Right renal cortex interstitium (tissue), 3 donors: Measurements from ENCODE around the gene BET1. TPM values are rescaled to one million over a fixed set of nuclear protein-coding genes. Genes with fewer than 3 reads are reported as not detected.
A peak's percentile ranks its signal among the peaks of the same experiment; 100 is the strongest.
"Not testable (repeated sequence)": the region's sequence is repeated elsewhere in the genome, so short reads cannot be mapped to it uniquely, and the experiment has no call there.

ENCODE experiments used
- DNase-seq, 3 donors: peaks; one replicate each; pipeline ENCODE4 v3.0.0-alpha.2; 2013; ENCODE audit warnings: low read depth in 3 of 3, low spot score in 2 of 3
- polyA plus RNA-seq, 3 donors: library from polyadenylated mRNA; unstranded; fragments of 120-200 nt; gene quantifications; one replicate each; pipeline ENCODE4 v1.2.1, GENCODE V29; 2013; ENCODE audit not compliant: insufficient read length in 3 of 3

The BET1 gene
- polyA plus RNA-seq = 10 to 100 TPM; 47.0 to 50.0 (median 47.4) TPM

DNA sequence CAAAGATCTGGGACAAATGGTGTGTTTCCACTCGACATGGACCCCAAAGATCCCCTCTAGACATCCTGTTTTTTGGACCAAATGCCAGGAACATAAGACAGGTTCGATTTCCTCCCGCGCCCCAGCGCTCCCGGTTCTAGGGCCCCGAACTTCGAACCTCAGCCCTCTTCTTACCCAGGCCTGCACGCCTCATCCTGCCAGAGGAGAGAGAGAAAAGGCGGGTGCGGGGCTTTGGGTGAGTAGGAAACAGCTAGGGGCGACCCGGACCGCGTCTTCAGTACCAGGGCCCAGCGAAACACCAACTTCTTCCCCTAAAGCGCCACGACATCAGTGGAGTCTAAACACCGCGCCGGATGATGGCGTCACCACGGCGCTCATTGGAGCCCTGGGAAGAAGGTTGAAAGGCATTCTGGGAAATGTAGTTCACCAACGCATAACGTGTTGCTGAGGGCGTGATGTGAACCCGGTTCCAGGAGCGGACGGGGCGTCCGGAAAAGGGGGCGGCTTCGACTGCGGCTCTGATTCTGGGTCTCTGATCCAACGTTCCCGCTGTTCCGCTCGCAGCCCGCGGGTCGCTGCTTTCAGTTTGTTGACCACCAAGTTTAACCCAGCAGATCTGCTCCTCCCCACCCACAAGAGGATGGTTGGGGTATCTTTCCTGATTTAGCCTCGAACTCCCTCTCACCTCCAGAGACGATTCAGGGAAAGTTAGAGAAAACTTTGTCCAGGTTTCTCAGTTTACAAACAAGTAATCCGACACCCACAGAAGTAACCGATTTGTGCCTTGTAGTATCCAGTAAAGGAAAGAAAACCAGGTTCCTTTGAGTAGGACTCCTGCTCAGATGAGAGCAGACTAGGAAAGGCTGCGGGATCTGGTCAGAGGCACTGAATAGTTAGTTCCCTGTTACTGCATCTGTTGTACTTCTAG lies at the start of gene BET1:
BET1 (minus strand) TSS at position 332 of the 928 bp plus-strand sequence; CDS start at position 193, 139 bp downstream.
- peak; percentile 94 to 98 (median 97) for DNase-seq

- DNase-seq = no peak
Observed at GRCh38 chr7:94053532-94053931, 49.4 kb upstream of the BET1 start.

- DNase-seq = no peak
Observed at GRCh38 chr7:94052398-94053180, 48.4 kb upstream of the BET1 start.

GRCh38 chr7:94050046-94050445 lies 45.9 kb upstream of the BET1 start:
- no peak for DNase-seq

GRCh38 chr7:94049615-94050014 lies 45.5 kb upstream of the BET1 start:
- no peak for DNase-seq

DNA sequence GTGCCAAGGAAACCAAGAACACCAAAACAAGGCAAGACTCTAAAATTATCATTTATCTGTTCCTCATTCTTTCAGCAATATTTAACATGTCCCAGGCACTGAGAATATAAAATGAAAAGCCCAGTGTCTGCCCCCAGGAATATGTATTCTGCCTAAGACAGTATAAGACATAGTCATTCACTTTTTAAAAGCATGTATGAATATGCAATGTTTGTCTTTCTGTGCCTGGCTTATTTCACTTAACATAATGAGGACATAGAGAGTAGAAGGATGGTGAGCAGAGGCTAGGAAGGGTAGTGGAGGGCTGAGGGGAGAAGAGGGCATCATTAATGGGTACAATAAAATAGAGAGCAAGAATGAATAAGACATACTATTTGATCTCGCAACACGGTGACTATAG lies 44.6 kb upstream of the BET1 start:
- no peak for DNase-seq

DNA sequence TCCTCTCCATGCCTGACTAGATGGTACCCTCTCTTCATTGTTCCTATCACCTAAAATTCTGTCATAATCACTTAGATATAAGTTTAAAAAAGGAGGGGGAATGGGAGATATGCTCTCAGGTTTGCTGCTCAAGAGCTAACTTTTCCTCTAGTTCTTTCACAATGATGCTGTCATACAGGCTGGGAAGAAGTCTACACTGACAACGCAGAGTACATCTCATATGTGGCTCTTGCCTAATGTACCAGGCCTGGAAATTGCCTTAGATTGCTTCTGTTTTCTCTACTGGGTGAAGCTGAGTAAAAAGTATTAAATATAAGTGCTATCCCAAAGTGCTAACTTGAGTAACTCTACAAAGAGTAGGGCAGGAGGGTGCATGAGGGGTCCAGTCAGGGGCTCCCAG lies 43.8 kb upstream of the BET1 start:
- DNase-seq = no peak

GRCh38 chr7:94045581-94045980 lies 41.4 kb upstream of the BET1 start:
- DNase-seq = no peak

GRCh38 chr7:94044806-94045205 lies 40.7 kb upstream of the BET1 start:
- DNase-seq = no peak

- no peak for DNase-seq
Observed at GRCh38 chr7:94043299-94043698, 39.1 kb upstream of the BET1 start.

GRCh38 chr7:94042381-94042780 lies 38.2 kb upstream of the BET1 start:
- DNase-seq = no peak

GRCh38 chr7:94041529-94041928 lies 37.4 kb upstream of the BET1 start:
- DNase-seq = no peak

- DNase-seq = no peak
Observed at GRCh38 chr7:94040254-94040653, 36.1 kb upstream of the BET1 start.

GRCh38 chr7:94039368-94040035 lies 35.3 kb upstream of the BET1 start:
- no peak for DNase-seq

- DNase-seq = no peak
Observed at GRCh38 chr7:94031865-94032264, 27.7 kb upstream of the BET1 start.

DNA sequence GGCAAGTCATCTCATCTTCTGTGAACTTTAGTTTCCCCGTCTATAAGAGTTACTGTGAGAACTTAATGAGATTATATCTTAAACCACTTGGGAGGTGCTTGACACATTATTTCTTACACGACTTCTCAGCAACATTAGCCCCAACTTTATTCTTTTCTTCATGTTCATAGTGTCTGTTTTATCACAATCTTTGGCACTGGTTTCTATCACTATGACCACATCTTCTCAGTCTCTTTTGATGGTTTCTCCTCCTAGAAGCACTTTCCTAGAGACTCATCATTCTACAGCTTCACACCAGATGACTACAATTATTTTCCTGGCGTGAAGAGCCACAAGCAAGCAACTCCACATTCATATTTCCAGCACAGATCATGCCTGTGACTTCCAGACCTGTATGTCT lies 26.5 kb upstream of the BET1 start:
- DNase-seq = no peak

- no peak for DNase-seq
Observed at GRCh38 chr7:94029976-94030375, 25.8 kb upstream of the BET1 start.

DNA sequence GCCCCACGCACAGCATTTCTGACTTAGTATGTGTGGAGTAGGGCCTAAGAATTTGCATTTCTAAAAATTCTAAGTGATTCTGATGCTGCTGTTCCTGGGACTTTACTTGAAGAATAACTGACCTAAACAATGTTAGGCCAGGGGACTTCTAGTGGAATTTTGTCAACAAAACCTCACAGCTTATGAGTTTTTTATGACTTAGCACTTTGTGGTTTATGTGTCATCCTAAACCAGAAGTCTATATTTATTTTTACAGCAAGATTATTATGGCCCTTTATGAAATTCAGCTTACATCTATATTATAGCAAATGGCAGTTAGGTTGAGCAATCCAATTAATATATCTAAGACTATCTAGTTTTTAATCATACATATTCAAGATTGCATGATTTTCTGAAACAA lies 24.6 kb upstream of the BET1 start:
- DNase-seq = no peak

DNA sequence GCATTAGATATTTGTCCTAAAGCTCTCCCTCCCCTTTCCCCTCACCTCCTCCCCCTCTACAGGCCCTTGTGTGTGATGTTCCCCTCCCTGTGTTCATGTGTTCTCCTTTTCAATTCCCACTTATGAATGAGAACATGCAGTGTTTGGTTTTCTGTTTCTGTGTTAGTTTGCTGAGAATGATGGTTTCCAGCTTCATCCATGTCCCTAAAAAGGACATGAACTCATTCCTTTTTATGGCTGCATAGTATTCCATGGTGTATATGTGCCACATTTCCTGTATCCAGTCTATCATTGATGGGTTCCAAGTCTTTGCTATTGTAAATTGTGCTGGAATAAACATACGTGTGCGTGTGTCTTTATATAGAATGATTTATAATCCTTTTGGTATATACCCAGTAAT lies 22.5 kb upstream of the BET1 start:
- not testable (repeated sequence) for DNase-seq

DNA sequence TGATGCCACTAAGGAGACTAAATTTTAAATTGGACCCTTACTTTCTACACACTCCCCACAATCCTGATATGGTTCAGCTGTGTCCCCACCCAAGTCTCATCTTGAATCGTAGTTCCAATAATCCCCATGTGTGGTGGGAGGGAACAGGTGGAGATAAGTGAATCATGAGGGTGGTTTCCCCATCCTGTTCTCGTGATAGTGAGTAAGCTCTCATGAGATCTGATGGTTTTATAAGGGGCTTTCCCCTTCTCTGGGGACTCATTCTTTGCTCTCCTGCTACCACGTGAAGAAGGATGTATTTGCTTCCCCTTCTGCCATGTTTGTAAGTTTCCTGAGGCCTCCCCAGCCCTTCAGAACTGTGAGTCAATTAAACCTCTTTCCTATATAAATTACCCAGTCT lies 18.4 kb upstream of the BET1 start:
- DNase-seq = no peak

DNA sequence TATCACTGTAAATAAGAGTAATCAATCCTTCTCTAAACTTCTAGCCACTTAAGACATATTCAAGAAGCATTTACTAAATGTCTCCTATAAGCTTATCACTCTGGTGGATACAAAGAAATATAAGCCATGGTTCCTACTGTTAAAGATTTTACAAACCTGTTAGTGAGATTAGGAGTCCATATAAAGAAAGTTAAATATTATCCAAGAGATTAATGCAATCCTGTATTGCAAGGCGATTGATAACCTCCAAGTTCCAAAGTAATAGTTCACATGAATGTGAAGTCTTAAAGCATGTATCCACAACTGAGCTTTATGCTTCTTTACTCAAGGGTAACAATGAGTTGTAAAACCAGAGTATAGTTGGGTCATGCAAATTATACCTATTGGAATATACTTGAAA lies 12.6 kb upstream of the BET1 start:
- no peak for DNase-seq
